HG03095 (cell line): Measurements from ENCODE around the gene OSBP2.

ENCODE experiments used
- ATAC-seq: cut with Tn5 transposase; IDR thresholded peaks from one replicate; pipeline ENCODE4 v1.9.1; 2021; ENCODE audit warnings: moderate library complexity; ENCODE audit not compliant: unreplicated experiment

The OSBP2 gene

DNA sequence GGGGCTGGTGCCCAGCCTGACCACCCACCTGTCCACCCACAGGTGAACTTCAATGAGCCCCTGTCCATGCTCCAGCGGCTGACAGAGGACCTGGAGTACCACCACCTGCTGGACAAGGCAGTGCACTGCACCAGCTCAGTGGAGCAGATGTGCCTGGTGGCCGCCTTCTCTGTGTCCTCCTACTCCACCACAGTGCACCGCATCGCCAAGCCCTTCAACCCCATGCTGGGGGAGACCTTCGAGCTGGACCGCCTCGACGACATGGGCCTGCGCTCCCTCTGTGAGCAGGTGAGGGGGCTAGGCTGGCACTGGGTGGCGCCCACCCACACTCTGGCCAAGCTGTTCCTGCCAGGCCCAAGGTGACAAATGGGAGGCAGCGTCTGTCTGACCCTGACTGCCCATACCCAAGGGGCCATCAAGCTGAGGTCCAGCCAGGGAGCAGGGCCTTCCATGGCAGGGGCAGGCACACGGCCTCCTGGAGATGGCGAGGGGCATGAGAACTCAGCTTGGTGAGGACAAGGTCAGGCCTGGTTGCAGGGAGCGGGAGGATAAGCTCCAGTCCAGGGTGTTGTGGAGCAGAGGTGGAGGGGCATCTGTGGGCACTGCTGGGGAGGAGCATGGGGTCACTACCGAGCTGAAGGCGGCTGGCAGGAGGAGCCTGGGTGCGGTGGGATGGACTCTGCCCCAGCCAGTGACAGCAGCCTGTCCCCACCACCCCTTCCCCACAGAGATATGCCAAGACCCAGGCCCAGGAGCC is 196.2 kb downstream of the OSBP2 start:
- ATAC-seq, result no peak

DNA sequence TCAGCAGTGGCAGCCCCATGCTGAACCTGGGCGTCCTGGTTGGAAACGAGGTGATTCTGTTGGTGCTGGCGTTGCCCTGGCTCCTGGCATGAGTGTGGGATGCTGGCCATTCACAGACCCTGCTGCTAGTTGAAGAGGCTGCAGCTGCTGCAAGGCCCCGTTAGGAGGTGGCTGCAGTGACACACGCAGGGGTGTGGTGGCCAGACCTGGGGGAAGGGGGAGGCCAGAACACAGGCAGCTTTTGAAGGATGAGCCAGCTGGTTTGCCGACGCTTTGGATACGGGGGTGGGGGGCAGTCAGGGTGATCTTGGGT is 196.7 kb downstream of the OSBP2 start:
- no peak for ATAC-seq

DNA sequence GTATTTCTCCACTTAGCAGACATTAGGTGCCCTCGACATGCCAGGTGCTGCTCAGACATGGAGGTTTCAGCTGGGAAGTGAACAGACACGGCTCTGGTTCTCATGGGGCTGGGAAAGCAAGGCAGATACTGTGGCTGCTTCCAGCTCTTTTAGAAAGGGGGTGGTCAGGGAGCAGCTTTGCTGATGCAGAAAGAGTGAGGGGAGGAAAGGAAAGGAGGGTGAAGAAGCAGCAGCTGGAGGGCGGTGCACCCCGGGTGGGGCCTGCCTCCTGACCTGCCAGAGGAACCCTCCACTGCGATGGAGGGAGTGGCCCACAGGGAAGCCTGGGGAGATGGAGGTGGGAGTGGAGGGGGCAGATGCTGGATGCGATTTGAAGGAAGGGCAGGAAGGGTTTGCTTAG is 197.1 kb downstream of the OSBP2 start:
- no peak for ATAC-seq

DNA sequence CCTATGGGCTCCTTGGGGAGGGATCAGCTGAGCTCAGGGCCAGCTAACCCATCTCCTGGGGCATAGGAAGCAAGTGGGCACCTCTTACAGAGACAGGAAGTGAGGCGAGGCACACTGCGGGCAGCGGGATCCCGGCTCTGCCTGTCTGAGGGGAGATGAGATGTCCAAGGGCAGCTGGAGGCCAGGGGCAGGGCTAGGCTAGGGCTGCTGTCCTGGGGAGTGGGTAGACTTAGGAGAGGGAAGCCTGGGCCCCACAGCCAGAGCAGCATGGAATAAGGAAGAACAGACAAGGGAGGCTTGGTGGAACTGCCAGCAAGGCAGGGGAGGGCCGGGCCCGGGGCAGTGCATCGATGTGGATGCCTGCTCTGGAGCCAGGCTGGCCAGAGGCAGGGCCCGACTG is 197.6 kb downstream of the OSBP2 start:
- ATAC-seq, result no peak

DNA sequence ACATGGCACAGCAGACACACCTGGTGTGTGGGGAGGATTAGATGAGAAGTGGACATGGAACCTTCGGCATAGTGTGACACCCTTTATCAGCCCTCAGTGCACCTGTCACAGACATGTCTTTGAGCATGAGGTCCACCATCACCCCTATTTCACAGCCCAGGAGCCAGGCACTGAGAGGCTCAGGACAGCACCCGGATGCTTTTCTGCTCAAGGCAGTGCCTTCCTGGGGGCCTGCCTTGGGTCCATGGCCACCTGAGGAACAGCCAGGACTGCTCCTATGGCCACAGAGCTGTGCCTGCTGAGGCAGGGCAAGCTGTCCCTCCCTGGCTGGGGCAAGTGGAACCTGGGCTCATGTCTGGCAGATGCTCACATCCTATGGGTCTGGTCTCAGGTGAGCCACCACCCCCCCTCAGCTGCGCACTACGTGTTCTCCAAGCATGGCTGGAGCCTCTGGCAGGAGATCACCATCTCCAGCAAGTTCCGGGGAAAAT is 198.1 kb downstream of the OSBP2 start:
- no peak for ATAC-seq

DNA sequence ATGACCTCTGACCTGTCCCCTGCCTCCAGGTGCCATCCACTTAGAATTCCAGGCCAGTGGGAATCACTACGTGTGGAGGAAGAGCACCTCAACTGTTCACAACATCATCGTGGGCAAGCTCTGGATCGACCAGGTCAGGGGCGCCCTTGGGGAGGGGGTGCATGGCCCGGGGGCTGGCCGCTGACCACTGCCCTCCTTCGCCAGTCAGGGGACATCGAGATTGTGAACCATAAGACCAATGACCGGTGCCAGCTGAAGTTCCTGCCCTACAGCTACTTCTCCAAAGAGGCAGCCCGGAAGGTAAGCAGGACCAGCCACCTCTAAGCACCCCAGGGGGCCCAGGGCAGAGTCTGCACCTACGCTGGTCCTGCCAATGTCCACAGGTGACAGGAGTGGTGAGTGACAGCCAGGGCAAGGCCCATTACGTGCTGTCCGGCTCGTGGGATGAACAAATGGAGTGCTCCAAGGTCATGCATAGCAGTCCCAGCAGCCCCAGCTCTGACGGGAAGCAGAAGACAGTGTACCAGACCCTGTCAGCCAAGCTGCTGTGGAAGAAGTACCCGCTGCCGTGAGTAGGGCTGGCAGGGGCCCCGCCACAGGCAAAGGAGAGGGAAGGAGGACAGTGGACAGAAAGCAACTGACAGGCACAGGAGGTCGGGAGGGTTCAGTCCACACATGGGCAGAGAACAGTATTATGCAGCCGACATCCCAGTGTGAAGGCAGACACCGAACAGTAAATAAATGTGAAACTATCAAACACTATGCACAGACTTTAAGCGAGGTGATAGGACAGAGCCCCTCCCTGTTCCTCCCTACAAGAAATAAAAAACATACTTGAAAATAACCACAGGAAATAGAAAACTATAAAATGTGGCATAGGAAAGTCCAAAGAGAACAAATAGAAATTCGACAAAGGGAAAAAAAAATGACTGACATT is 199.0 kb downstream of the OSBP2 start:
- no peak for ATAC-seq

DNA sequence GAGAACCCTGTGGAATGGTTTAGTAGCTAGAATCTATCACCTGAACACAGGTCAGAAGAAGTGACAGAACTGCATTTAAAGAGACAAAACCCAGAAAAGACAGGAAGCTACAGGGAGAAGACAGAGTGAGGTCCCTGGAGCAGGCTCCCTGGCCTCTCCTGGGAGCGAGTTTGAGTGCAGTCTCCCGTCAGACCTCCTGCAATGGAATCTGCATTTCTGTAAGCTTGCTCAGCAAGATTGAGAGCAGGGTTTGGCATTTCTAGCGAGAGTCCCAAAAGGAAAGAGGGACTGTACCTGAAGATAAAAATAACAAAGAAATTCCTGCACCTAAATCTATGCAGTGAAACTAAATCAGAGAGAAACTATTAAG is 199.7 kb downstream of the OSBP2 start:
- no peak for ATAC-seq

DNA sequence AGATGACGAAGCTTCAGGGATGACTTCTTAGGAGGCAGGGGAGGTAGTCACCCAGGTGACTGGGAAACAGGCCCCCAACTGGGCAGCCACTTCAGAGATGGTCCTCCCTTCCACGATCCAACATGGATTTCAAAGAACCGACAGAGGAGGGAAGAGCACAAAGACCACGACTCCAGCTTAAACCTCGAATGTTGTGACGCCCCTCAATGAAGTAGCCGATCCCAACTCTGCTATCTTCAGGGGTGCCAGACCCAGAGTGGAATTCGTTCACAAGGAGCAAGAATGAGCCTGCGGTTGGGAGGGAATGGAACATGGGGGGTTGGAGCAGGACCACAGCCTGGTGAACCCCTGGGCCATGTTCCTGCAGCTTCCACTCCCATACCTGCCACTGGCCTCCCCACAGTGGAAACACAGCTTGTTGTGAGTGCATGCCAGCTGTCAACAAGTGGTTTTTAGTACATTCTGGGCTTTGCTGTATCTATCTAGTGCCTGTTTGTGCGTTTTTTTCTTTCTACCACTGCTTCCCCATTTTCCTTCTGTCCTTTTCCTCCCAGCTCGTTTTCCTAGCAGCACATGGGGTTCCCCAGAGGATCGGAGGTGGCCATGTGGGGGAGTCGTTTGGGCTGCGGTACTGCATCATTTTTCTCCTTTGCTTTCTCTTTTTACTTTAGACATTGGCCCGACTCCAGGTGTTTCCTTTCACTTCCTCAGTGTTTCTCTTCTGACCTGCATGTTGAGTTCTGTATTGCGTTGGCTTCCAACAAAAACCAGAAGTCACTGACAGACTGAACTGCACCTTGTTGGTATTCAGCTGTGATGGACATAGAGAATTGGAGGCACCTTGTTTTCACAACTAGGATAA is 208.1 kb downstream of the OSBP2 start:
- ATAC-seq, result no peak

DNA sequence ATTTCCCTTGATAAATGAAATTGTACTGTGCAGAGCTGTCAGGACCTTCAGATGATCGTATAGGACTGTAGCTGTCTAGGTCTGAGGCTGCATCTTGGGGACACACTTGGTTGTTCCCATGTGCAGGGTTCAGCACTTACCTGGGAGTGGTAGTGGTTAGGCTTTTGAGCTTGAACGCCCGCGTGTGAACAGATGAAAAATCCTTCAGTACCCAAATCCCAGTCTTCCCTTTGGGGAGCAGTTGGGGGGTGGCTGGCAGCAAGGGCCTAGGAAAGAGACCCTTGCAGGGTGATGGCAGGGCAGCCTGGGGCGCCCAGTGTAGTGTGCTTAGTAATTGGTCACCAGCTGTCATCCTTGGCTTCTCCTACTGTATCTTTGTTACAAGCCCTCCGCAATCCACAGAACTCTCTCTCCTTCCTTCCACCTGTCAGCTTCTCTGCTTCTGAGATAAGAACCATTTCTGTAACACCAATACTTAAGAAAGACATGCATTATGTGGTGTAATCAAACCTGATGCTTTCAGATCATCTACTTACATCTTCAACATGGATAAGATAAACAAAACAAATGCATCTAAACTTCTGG is 209.3 kb downstream of the OSBP2 start:
- no peak for ATAC-seq

DNA sequence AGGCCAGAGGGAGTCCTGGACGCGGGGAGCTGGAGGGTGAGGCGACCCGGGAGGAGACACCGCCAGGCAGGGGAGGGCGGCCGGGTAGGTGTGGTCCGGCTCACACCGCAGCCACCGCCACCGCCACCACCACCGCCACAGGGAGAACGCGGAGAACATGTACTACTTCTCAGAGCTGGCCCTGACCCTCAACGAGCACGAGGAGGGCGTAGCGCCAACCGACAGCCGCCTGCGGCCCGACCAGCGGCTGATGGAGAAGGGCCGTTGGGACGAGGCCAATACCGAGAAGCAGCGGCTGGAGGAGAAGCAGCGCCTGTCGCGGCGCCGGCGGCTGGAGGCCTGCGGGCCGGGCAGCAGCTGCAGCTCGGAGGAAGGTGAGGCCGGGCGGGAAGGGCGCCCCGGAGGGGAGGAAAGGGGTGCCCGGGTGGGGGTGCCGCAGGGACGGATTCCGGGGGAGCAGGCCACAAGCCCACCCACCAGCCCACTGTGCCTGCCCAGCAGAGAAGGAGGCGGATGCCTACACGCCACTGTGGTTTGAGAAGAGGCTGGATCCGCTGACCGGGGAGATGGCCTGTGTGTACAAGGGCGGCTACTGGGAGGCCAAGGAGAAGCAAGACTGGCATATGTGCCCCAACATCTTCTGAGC is 211.1 kb downstream of the OSBP2 start:
- no peak for ATAC-seq

DNA sequence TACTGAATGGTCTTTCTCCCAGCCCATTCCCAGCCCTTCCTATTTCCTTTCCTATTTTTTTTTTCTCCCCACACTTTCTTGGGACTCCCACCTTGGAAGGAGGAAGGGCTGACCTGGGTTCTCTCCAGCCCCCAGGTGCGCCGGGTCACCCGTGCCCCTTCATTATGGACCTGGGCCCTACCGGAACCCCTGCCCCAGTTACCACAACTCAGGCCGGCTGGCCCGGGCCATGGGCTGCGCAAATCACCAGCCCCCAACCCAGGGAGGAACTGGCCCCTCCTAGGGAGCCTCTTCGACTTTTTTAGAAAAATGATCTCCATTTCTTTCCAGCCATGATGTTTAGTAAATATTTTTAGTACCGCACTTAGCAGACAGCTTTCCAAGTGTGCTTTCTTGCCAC is 211.7 kb downstream of the OSBP2 start:
- no peak for ATAC-seq

DNA sequence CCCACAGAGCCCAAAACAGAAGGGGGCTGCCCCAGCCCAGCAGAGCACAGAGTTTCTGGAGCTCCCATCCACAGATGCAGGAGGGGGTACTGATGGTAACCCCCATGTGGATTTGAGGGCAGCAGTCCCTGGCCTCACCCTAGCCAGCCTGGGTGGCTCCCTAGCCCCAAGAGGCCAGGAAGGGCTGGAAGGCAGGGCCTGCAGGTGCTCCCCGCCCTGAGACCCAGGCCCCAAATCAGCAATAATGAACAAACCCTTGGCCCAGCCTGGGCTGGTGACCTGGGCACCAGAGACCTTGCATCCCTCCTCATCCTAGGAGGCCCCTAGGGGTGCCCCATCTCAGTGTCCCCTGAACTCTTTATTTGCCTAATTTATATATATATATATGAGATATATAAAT is 212.3 kb downstream of the OSBP2 start:
- ATAC-seq, result no peak

DNA sequence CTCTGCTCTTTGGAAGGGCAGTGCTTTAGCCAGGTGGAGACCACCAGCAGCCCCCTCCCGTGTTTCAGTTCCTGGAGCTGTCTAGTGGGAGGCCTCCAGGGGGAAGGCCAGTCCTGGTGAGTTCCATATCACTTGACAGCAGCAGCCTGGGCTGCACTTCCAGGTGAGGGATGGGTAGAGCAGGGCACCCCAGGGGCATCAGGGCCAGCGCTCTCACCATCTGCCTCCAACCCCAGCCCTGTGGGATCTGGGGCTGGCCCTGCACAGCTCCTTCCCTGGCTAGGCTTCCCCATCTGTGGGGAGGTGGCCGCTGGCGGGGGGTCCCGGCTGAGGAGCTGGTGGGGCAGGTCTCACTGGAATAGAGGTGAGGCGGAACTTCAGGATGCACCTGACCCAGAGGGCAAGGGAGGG is 213.4 kb downstream of the OSBP2 start:
- no peak for ATAC-seq

DNA sequence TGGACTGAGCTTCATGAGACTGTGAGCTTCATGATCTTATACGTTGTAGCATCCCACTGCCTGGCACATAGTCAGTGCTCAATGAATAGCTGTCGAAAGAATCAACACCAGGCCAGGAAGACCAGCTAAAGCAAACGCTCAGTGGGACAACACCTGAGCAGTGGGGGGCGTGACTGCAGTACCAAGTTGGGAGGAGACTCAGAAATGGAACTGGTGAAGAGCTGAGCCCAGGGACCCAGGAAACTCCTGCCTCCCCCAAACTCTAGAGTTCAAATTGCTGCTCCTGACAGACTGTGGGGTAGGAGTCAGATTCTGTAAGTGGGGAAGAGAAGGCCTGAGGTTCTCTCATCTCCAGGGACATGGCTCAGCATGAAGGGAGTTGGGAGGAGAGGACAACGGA is 214.6 kb downstream of the OSBP2 start:
- ATAC-seq, result no peak

DNA sequence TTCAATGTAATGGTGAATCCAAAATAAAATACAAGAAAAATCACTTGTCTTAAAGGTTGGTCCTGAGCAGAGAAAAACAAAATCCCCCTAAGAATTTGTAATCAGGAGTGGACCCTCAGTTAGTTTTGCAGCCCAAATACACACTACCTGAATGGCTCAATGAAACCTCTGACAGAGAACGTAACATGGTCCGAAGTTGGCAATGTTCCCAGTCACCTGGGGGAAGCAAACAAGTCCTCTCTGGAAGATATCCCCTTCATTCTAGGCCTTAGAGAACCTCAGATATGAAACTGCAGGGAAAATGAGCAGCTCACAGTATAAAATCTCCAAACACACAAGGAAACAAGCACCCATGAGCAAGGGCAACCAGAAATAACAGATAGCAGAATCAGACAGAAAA is 215.7 kb downstream of the OSBP2 start:
- no peak for ATAC-seq

DNA sequence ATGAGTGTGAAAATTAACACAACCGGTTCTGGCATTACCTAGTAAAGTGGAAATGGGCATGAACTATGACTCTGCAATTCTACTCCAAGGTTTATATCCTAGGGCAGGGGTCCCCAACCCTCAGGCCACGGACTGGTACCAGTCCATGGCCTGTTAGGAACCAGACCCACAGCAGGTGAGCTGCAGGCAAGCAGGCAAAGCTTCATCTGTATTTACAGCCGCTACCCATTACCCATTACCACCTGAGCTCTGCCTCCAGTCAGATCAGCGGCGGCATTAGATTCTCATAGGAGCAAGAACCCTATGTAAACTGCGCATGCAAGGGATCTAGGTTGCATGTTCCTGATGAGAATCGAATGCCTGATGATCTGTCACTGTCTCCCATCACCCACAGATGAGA is 224.1 kb downstream of the OSBP2 start:
- no peak for ATAC-seq

DNA sequence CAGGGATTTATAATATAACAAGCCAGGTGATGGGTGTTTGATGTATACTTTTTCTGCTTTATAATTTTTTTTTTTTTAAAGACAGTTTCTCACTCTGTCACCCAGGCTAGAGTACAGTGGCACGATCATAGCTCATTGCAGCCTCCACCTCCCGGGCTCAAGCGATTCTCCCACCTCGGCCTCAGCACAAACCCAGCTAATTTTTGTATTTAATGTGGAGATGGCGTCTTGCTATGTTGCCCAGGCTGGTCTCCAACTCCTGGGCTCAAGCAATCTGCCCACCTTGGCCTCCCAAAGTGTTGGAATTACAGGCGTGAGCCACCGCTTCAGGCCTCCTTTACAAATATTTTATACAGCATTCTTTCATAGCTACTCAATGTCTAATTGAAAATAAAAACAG is 225.3 kb downstream of the OSBP2 start:
- no peak for ATAC-seq

DNA sequence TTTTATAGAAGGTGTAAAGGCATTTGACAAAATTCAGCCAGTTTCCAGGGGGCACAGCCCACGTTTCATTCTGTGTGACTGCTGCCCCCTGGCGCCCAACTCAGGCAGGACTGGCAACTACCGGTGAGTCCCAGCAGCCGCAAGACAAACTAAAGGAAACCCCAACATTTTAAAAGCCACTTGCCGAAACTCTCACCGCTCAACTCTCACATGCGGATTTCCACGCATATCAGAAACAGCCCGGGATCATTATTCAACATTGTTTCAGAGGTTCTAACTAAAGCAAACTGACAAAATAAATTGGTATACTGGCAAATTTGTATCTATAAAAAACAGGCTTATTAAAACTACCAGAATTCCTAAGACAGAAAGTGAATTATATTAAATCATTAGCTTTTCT is 225.7 kb downstream of the OSBP2 start:
- no peak for ATAC-seq

DNA sequence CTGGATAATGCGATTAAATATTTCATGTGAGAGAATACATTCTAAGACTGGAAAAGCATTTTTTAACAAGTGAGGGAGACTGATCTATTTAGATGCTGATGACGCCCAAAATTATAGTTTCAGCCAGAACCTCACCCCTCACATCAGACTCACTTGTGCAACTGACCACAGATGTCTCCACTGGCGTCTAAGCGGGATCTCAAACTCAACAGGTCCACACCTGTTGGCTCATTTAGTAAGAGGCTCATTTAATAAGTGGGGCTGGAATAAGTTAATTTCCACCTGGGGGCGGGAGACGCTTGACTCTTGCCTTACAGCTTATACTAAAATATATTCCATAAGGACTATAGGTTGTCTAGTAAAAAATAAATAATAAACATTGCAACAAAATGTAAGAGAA is 226.4 kb downstream of the OSBP2 start:
- no peak for ATAC-seq

DNA sequence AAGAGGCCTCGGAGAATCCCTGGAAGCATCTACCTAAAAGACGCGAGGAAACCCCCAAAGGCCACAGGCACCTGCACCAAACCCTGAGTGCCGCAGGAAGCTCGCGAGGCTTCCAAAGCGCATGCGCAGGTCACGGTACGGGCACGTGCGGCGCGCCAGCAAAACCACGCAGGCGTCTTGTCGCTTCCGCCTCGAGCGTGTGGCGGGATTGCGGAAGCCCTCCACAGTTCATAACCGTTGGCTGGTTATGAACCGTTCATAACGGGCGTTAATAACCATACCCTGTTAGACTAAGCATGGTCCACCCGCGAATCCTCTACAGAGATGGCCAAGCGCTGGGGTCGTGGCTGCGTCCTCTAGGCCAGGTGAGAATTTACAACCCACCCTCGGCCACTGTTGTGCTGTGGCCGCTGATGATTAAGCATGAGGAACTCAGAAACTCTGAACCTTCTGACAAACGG is 227.5 kb downstream of the OSBP2 start:
- ATAC-seq, result no peak
